WTC11 (cell line): Measurements from ENCODE around the gene CIC. TPM values are rescaled to one million over a fixed set of nuclear protein-coding genes. Genes with fewer than 3 reads are reported as not detected.

Experiments
- ATAC-seq: fragments of 200-7000 bp; cut with Tn5 transposase; 2 replicates; pipeline ENCODE4 v1.10.0; 2021; ENCODE audit warnings: mild to moderate bottlenecking, moderate library complexity
- CTCF ChIA-PET: fragments of 300-600 bp; sonication (Branson Sonifier 250); formaldehyde crosslinking; loops from one replicate; lab custom pipeline; 2021; ENCODE audit warnings: antibody characterized with exemption; lab: Charles Lee
- POLR2A ChIA-PET: fragments of 350-600 bp; sonication (Branson Sonifier 250); formaldehyde crosslinking; loops from one replicate; lab custom pipeline; 2021; ENCODE audit warnings: antibody characterized with exemption; lab: Charles Lee
- DNase-seq: peaks from one replicate; pipeline ENCODE4 v3.0.0; 2021; ENCODE audit warnings: low spot score
- H3K27ac Mint-ChIP-seq: 2 replicates; pipeline ENCODE4 v1.8.0; 2021; ENCODE audit warnings: mixed read lengths
- H3K27me3 Mint-ChIP-seq: 2 replicates; pipeline ENCODE4 v1.8.0; 2021; ENCODE audit warnings: low read depth, mild to moderate bottlenecking, moderate library complexity, mixed read lengths
- H3K36me3 Mint-ChIP-seq: 2 replicates; pipeline ENCODE4 v1.8.0; 2021; ENCODE audit warnings: mixed read lengths
- H3K4me1 Mint-ChIP-seq: 2 replicates; pipeline ENCODE4 v1.8.0; 2022; ENCODE audit warnings: mixed read lengths
- H3K4me3 Mint-ChIP-seq: 2 replicates; pipeline ENCODE4 v1.8.0; 2021; ENCODE audit warnings: mild to moderate bottlenecking, moderate library complexity, mixed read lengths
- H3K9me3 Mint-ChIP-seq: 2 replicates; pipeline ENCODE4 v1.8.0; 2021; ENCODE audit warnings: mixed read lengths
- AR ChIP-seq: fragments of 250-450 bp; sonication (Bioruptor Pico); IDR thresholded peaks from 2 replicates; pipeline ENCODE4 v1.9.0; 2021; ENCODE audit warnings: mild to moderate bottlenecking
- KAT7 ChIP-seq: sonication (generic); formaldehyde crosslinking; IDR thresholded peaks from 2 replicates; pipeline ENCODE4 v1.8.1; 2023; ENCODE audit warnings: missing genetic modification reagents, mild to moderate bottlenecking, borderline replicate concordance
- NR3C1 ChIP-seq: sonication (generic); formaldehyde crosslinking; conservative IDR thresholded peaks from 2 replicates; pipeline ENCODE4 v1.8.1; 2023; ENCODE audit warnings: low read depth, mild to moderate bottlenecking, missing genetic modification reagents
- RORB ChIP-seq: fragments of 250-450 bp; sonication (Bioruptor Pico); IDR thresholded peaks from 2 replicates; pipeline ENCODE4 v1.9.0; 2021; ENCODE audit warnings: mild to moderate bottlenecking
- TEAD4 ChIP-seq: sonication (generic); formaldehyde crosslinking; IDR thresholded peaks from 2 replicates; pipeline ENCODE4 v1.8.0; 2022; ENCODE audit warnings: mild to moderate bottlenecking, missing genetic modification reagents
- ZNF425 ChIP-seq: fragments of 250-450 bp; sonication (Bioruptor Pico); conservative IDR thresholded peaks from 2 replicates; pipeline ENCODE4 v1.9.0; 2021; ENCODE audit warnings: mild to moderate bottlenecking
- ZNF532 ChIP-seq: fragments of 250-450 bp; sonication (Bioruptor Pico); IDR thresholded peaks from 2 replicates; pipeline ENCODE4 v1.9.0; 2021; ENCODE audit warnings: mild to moderate bottlenecking, borderline replicate concordance
- total RNA-seq: library from RNA; stranded (reverse); gene quantifications from 3 replicates; pipeline ENCODE4 v1.2.3, GENCODE V29; 2021
- TF ChIP-seq, protein P1 (sequence below): fragments of 250-450 bp; sonication (Bioruptor Pico); IDR thresholded peaks from 2 replicates; pipeline ENCODE4 v1.9.0; 2021; ENCODE audit warnings: moderate library complexity, mild to moderate bottlenecking, inconsistent platforms, borderline replicate concordance
- TF ChIP-seq, protein P2 (sequence below): sonication (generic); formaldehyde crosslinking; IDR thresholded peaks from 2 replicates; pipeline ENCODE4 v1.8.1; 2023; ENCODE audit warnings: mild to moderate bottlenecking, moderate library complexity, missing genetic modification reagents
- TF ChIP-seq, protein P3 (sequence below): fragments of 250-450 bp; sonication (Bioruptor Pico); IDR thresholded peaks from 2 replicates; pipeline ENCODE4 v1.8.0; 2021; ENCODE audit warnings: mild to moderate bottlenecking
- TF ChIP-seq, protein P4 (sequence below): sonication (generic); formaldehyde crosslinking; IDR thresholded peaks from 2 replicates; pipeline ENCODE4 v1.8.0; 2022; ENCODE audit warnings: mild to moderate bottlenecking, missing genetic modification reagents
- TF ChIP-seq, protein P5 (sequence below): fragments of 250-450 bp; sonication (Bioruptor Pico); IDR thresholded peaks from 2 replicates; pipeline ENCODE4 v2.1.2; 2022; ENCODE audit warnings: mild to moderate bottlenecking, moderate library complexity

The CIC gene
- total RNA-seq, 1 experiment from 2014 or later = 55.8 TPM

DNA sequence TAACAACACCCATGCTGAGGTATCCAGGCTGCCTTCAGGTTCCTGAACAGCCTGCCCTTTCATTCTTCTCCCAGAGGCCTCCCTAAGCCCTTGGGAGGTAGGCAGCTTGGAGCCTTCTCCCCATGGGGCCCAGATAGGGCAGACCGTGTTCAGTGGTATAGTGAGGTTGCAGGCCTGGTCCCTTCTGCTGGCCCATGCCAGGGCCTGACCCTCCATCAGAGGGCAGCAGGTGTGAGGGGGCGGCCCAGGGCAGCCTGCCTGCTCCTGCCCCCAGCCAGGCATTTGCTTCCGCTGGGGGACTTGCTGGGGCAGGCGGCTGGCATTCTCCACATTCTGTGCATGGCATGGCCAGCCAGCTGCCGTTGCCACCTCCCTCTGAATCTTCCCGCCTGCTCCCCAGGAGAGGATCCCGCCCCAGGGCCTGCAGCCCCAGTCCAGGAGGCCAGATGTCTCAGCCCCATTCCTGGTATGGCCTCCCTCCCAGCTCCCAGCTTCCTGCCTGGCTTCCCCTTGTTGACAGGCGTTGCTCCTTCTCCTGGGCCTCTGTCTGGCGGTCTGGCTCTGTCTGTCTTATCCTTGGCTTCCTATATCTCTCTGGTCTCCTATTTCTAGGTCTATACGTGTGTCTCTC lies 8.9 kb downstream of the CIC start (continued):
- TF ChIP-seq KAT7 (CRISPR knock-in tag) = no peak
- no peak for TF ChIP-seq AR (CRISPR knock-in tag)

GRCh38 chr19:42278452-42279154 lies 9.6 kb downstream of the CIC start:
- 0 out of 2 replicates have a peak, but pooled peaks cover 2% of the 10 kb centered on the region for H3K36me3 Mint-ChIP-seq
- POLR2A ChIA-PET = interaction anchor here (0.7 to 2.2 kb wide), 3 partner anchors 13 to 145 kb away, joined by 3 to 28 read pairs (median 3); no protein-coding TSS in a partner anchor
- TF ChIP-seq, protein P1, sequence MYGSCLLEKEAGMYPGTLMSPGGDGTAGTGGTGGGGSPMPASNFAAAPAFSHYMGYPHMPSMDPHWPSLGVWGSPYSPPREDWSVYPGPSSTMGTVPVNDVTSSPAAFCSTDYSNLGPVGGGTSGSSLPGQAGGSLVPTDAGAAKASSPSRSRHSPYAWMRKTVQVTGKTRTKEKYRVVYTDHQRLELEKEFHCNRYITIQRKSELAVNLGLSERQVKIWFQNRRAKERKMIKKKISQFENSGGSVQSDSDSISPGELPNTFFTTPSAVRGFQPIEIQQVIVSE = no peak
- TF ChIP-seq ZNF425 (CRISPR knock-in tag) (no peak), KAT7 (CRISPR knock-in tag) (no peak), ZNF532 (CRISPR knock-in tag) (no peak), NR3C1 (no peak), RORB (CRISPR knock-in tag) (no peak), TEAD4 (no peak)
- TF ChIP-seq, protein P2, sequence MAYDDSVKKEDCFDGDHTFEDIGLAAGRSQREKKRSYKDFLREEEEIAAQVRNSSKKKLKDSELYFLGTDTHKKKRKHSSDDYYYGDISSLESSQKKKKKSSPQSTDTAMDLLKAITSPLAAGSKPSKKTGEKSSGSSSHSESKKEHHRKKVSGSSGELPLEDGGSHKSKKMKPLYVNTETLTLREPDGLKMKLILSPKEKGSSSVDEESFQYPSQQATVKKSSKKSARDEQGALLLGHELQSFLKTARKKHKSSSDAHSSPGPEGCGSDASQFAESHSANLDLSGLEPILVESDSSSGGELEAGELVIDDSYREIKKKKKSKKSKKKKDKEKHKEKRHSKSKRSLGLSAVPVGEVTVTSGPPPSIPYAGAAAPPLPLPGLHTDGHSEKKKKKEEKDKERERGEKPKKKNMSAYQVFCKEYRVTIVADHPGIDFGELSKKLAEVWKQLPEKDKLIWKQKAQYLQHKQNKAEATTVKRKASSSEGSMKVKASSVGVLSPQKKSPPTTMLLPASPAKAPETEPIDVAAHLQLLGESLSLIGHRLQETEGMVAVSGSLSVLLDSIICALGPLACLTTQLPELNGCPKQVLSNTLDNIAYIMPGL (CRISPR knock-in tag) = no peak
- TF ChIP-seq, protein P3, sequence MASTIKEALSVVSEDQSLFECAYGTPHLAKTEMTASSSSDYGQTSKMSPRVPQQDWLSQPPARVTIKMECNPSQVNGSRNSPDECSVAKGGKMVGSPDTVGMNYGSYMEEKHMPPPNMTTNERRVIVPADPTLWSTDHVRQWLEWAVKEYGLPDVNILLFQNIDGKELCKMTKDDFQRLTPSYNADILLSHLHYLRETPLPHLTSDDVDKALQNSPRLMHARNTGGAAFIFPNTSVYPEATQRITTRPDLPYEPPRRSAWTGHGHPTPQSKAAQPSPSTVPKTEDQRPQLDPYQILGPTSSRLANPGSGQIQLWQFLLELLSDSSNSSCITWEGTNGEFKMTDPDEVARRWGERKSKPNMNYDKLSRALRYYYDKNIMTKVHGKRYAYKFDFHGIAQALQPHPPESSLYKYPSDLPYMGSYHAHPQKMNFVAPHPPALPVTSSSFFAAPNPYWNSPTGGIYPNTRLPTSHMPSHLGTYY = no peak
- TF ChIP-seq, protein P4, sequence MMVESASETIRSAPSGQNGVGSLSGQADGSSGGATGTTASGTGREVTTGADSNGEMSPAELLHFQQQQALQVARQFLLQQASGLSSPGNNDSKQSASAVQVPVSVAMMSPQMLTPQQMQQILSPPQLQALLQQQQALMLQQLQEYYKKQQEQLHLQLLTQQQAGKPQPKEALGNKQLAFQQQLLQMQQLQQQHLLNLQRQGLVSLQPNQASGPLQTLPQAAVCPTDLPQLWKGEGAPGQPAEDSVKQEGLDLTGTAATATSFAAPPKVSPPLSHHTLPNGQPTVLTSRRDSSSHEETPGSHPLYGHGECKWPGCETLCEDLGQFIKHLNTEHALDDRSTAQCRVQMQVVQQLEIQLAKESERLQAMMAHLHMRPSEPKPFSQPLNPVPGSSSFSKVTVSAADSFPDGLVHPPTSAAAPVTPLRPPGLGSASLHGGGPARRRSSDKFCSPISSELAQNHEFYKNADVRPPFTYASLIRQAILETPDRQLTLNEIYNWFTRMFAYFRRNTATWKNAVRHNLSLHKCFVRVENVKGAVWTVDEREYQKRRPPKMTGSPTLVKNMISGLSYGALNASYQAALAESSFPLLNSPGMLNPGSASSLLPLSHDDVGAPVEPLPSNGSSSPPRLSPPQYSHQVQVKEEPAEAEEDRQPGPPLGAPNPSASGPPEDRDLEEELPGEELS (CRISPR knock-in tag) = no peak
- TF ChIP-seq, protein P5, sequence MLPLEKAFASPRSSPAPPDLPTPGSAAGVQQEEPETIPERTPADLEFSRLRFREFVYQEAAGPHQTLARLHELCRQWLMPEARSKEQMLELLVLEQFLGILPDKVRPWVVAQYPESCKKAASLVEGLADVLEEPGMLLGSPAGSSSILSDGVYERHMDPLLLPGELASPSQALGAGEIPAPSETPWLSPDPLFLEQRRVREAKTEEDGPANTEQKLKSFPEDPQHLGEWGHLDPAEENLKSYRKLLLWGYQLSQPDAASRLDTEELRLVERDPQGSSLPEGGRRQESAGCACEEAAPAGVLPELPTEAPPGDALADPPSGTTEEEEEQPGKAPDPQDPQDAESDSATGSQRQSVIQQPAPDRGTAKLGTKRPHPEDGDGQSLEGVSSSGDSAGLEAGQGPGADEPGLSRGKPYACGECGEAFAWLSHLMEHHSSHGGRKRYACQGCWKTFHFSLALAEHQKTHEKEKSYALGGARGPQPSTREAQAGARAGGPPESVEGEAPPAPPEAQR (CRISPR knock-in tag) = no peak
- no peak overlapping the region for H3K27ac Mint-ChIP-seq
- H3K4me3 Mint-ChIP-seq = peak overlapping the region; percentile 74
- ATAC-seq (no peak), DNase-seq (no peak)
- peaks cover 21% of the 10 kb centered on the region for H3K4me1 Mint-ChIP-seq
- H3K27me3 Mint-ChIP-seq = no peaks in the 10 kb centered on the region
- CTCF ChIA-PET = interaction anchor here (1.0 to 7.5 kb wide), 20 partner anchors 8 to 170 kb away, joined by 3 to 239 read pairs (median 8); partner anchors contain the start of genes CIC, ERF, GSK3A and PAFAH1B3
- no peaks in the 10 kb centered on the region for H3K9me3 Mint-ChIP-seq
